ENCODE results near the gene VGLL4. TPM values are rescaled to one million over a fixed set of nuclear protein-coding genes. Genes with fewer than 3 reads are reported as not detected.

VGLL4 gene
- total RNA-seq, 1 experiment from 2014 or later = 46.1 TPM

- Mint-ChIP-seq H3K36me3 (ENCODE audit: insufficient read depth, unreplicated experiment) (peaks cover 56% of the 10 kb centered on the region), H3K27ac (ENCODE audit: unreplicated experiment) (peak overlapping the region; percentile 70), H3K4me3 (ENCODE audit: unreplicated experiment) (no peak overlapping the region), H3K9me3 (ENCODE audit: unreplicated experiment) (no peaks in the 10 kb centered on the region), H3K27me3 (ENCODE audit: insufficient read depth, unreplicated experiment) (no peaks in the 10 kb centered on the region), H3K4me1 (ENCODE audit: low read depth, unreplicated experiment) (no peaks in the 10 kb centered on the region)
- H3K27me3 ChIP-seq (replicated peaks; ENCODE audit: control insufficient read depth, insufficient read depth, low read length) = no peaks in the 10 kb centered on the region
- peaks cover 1% of the 10 kb centered on the region; the same call in 1 of the 2 replicates for H3K36me3 ChIP-seq (ENCODE audit: control insufficient read depth, insufficient read depth, low read length)
- ChIA-PET POLR2A (no interaction called here), CTCF (interaction anchor here (0.6 kb wide), 1 partner anchor 17 kb away, joined by 4 read pairs; no protein-coding TSS in a partner anchor)
- intact Hi-C loops (cut with micrococcal nuclease; ENCODE audit: unreplicated experiment) = no loop called here
- no peak for DNase-seq
- TF ChIP-seq CTCF (IDR thresholded peaks at IDR 0.05; ENCODE audit: insufficient read depth in 1 of 2, low read depth in 1 of 2, low read length in 1 of 2, severe bottlenecking in 1 of 2, unreplicated experiment in 1 of 2) = no peak
- H3K4me1 ChIP-seq = no peaks in the 10 kb centered on the region
- no peak overlapping the region for H3K4me3 ChIP-seq (ENCODE audit: low read depth, low read length)
- no TSS peak for BruUV-seq (replicated peaks)
- H3K9me3 ChIP-seq = no peaks in the 10 kb centered on the region
Observed at GRCh38 chr3:11559816-11560633, 83.7 kb downstream of the VGLL4 start.

- peaks cover 1% of the 10 kb centered on the region; the same call in 1 of the 2 replicates for H3K36me3 ChIP-seq (ENCODE audit: control insufficient read depth, insufficient read depth, low read length)
- DNase-seq = no peak
- no peak overlapping the region for H3K4me3 Mint-ChIP-seq (ENCODE audit: unreplicated experiment)
- no peaks in the 10 kb centered on the region for H3K9me3 ChIP-seq
- H3K4me3 ChIP-seq (ENCODE audit: low read depth, low read length) = no peak overlapping the region
- no peaks in the 10 kb centered on the region for H3K4me1 Mint-ChIP-seq (ENCODE audit: low read depth, unreplicated experiment)
- no peaks in the 10 kb centered on the region for H3K4me1 ChIP-seq
- no TSS peak for BruUV-seq (replicated peaks)
- H3K27me3 ChIP-seq (replicated peaks; ENCODE audit: control insufficient read depth, insufficient read depth, low read length) = no peaks in the 10 kb centered on the region
- intact Hi-C loops (cut with micrococcal nuclease; ENCODE audit: unreplicated experiment) = no loop called here
- no peak for TF ChIP-seq CTCF (IDR thresholded peaks at IDR 0.05; ENCODE audit: insufficient read depth in 1 of 2, low read depth in 1 of 2, low read length in 1 of 2, severe bottlenecking in 1 of 2, unreplicated experiment in 1 of 2)
- H3K36me3 Mint-ChIP-seq (ENCODE audit: insufficient read depth, unreplicated experiment) = peaks cover 56% of the 10 kb centered on the region
- ChIA-PET POLR2A (no interaction called here), CTCF (interaction anchor here (0.6 kb wide), 1 partner anchor 16 kb away, joined by 4 read pairs; no protein-coding TSS in a partner anchor)
- H3K27me3 Mint-ChIP-seq (ENCODE audit: insufficient read depth, unreplicated experiment) = no peaks in the 10 kb centered on the region
- no peaks in the 10 kb centered on the region for H3K9me3 Mint-ChIP-seq (ENCODE audit: unreplicated experiment)
- H3K27ac Mint-ChIP-seq (ENCODE audit: unreplicated experiment) = peak overlapping the region; percentile 70
Observed at GRCh38 chr3:11558918-11559815, 84.5 kb downstream of the VGLL4 start.

- Mint-ChIP-seq H3K27ac (ENCODE audit: unreplicated experiment) (no peak overlapping the region), H3K4me3 (ENCODE audit: unreplicated experiment) (no peak overlapping the region), H3K9me3 (ENCODE audit: unreplicated experiment) (no peaks in the 10 kb centered on the region), H3K4me1 (ENCODE audit: low read depth, unreplicated experiment) (no peaks in the 10 kb centered on the region), H3K36me3 (ENCODE audit: insufficient read depth, unreplicated experiment) (peaks cover 61% of the 10 kb centered on the region), H3K27me3 (ENCODE audit: insufficient read depth, unreplicated experiment) (no peaks in the 10 kb centered on the region)
- intact Hi-C loops (cut with micrococcal nuclease; ENCODE audit: unreplicated experiment) = no loop called here
- Histone ChIP-seq H3K4me1 (no peaks in the 10 kb centered on the region), H3K27me3 (replicated peaks; ENCODE audit: control insufficient read depth, insufficient read depth, low read length) (no peaks in the 10 kb centered on the region), H3K4me3 (ENCODE audit: low read depth, low read length) (no peak overlapping the region), H3K36me3 (ENCODE audit: control insufficient read depth, insufficient read depth, low read length) (peaks cover 1% of the 10 kb centered on the region; the same call in 1 of the 2 replicates), H3K9me3 (no peaks in the 10 kb centered on the region)
- no TSS peak for BruUV-seq (replicated peaks)
- no peak for TF ChIP-seq CTCF (IDR thresholded peaks at IDR 0.05; ENCODE audit: insufficient read depth in 1 of 2, low read depth in 1 of 2, low read length in 1 of 2, severe bottlenecking in 1 of 2, unreplicated experiment in 1 of 2)
- CTCF ChIA-PET = no interaction called here
- no peak for DNase-seq
- POLR2A ChIA-PET = no interaction called here
Observed at GRCh38 chr3:11558411-11558903, 85.3 kb downstream of the VGLL4 start.

All from Caco-2 (cell line).